GM23248 (cell line): ENCODE data around the gene SLC9A9. TPM values are rescaled to one million over a fixed set of nuclear protein-coding genes. Genes with fewer than 3 reads are reported as not detected.
"Not testable (repeated sequence)": the region's sequence is repeated elsewhere in the genome, so short reads cannot be mapped to it uniquely, and the experiment has no call there.

Experiments
- DNase-seq: peaks from one replicate; pipeline ENCODE4 v3.0.0-alpha.2; 2015
- H2AFZ ChIP-seq: fragments of 200-600 bp; sonication (generic); 2 replicates; pipeline ENCODE4 v1.6.1; 2016; ENCODE audit warnings: antibody characterized with exemption
- H3F3A ChIP-seq: fragments of 200-600 bp; sonication (generic); 2 replicates; pipeline ENCODE4 v1.6.1; 2016; ENCODE audit warnings: mild to moderate bottlenecking, antibody characterized with exemption, mixed run types; ENCODE audit not compliant: insufficient read depth
- H3K27ac ChIP-seq: fragments of 200-600 bp; sonication (generic); 2 replicates; pipeline ENCODE4 v1.5.1; 2016; ENCODE audit warnings: mild to moderate bottlenecking
- H3K27me3 ChIP-seq: fragments of 200-600 bp; sonication (generic); replicated peaks from 2 replicates; pipeline ENCODE4 v1.6.1; 2016; ENCODE audit warnings: mild to moderate bottlenecking; ENCODE audit not compliant: insufficient read depth
- H3K36me3 ChIP-seq: fragments of 200-600 bp; sonication (generic); 2 replicates; pipeline ENCODE4 v1.6.1; 2016; ENCODE audit warnings: low read depth, mild to moderate bottlenecking
- H3K4me1 ChIP-seq: fragments of 200-600 bp; sonication (generic); 2 replicates; pipeline ENCODE4 v1.6.1; 2016; ENCODE audit warnings: mild to moderate bottlenecking; ENCODE audit not compliant: insufficient read depth
- H3K4me2 ChIP-seq: fragments of 200-600 bp; sonication (generic); one replicate; pipeline ENCODE4 v1.6.1; 2016; ENCODE audit warnings: mild to moderate bottlenecking; ENCODE audit not compliant: unreplicated experiment
- H3K4me3 ChIP-seq: fragments of 200-600 bp; sonication (generic); 2 replicates; pipeline ENCODE4 v1.5.1; 2016; ENCODE audit warnings: mild to moderate bottlenecking
- H3K79me2 ChIP-seq: fragments of 200-600 bp; sonication (generic); 2 replicates; pipeline ENCODE4 v1.6.1; 2016; ENCODE audit warnings: mild to moderate bottlenecking; ENCODE audit not compliant: insufficient read depth
- H3K9ac ChIP-seq: fragments of 200-600 bp; sonication (generic); 2 replicates; pipeline ENCODE4 v1.6.1; 2016; ENCODE audit warnings: mild to moderate bottlenecking
- H3K9me2 ChIP-seq: fragments of 200-600 bp; sonication (generic); 2 replicates; pipeline ENCODE4 v1.6.1; 2016; ENCODE audit warnings: mixed run types, mild to moderate bottlenecking, moderate library complexity; ENCODE audit not compliant: insufficient read depth
- H3K9me3 ChIP-seq: fragments of 200-600 bp; sonication (generic); one replicate; pipeline ENCODE4 v1.6.1; 2017; ENCODE audit warnings: low read depth
- H4K20me1 ChIP-seq: fragments of 200-600 bp; sonication (generic); 2 replicates; pipeline ENCODE4 v1.6.0; 2016; ENCODE audit not compliant: insufficient read depth
- EZH2 ChIP-seq: fragments of 200-600 bp; sonication (generic); IDR thresholded peaks from 2 replicates; pipeline ENCODE4 v1.6.1; 2018; ENCODE audit warnings: antibody characterized with exemption, mild to moderate bottlenecking; ENCODE audit not compliant: insufficient read depth, poor library complexity, severe bottlenecking
- EZH2phosphoT487 ChIP-seq: fragments of 200-600 bp; sonication (generic); IDR thresholded peaks from 2 replicates; pipeline ENCODE4 v1.6.1; 2018; ENCODE audit warnings: antibody characterized with exemption, moderate library complexity, mild to moderate bottlenecking, low read depth; ENCODE audit not compliant: insufficient read depth
- WGBS, 2 experiments: methylation state at CpG; one replicate each; pipeline ENCODE4 v1.1.6; 2015 to 2017; ENCODE audit warnings: low lambda C conversion rate in 2 of 2, low coverage in 1 of 2; ENCODE audit errors: missing lambda C conversion rate in 2 of 2; 5-methylcytosine and 5-hydroxymethylcytosine counted together
- in situ Hi-C: fragments of 300-500 bp; cut with MboI; formaldehyde crosslinking; loops from 2 replicates; pipeline ENCODE4 v1.15.0; 2020
- polyA plus RNA-seq: library from polyadenylated mRNA; unstranded; fragments of >200 nt; fragmentation: Nextera tagmentation; extraction: Ambion mirVana; gene quantifications from 2 replicates; pipeline ENCODE4 v1.2.1, GENCODE V29; 2016
- total RNA-seq: library from RNA; depleted of rRNA; stranded (reverse); fragments of >200 nt; shearing (Covaris generic); gene quantifications from 2 replicates; pipeline ENCODE4 v1.2.3, GENCODE V29; 2014

Gene SLC9A9
- total and polyA plus RNA-seq, 2 experiments from 2014 or later = 2.8 to 3.2 TPM

DNA sequence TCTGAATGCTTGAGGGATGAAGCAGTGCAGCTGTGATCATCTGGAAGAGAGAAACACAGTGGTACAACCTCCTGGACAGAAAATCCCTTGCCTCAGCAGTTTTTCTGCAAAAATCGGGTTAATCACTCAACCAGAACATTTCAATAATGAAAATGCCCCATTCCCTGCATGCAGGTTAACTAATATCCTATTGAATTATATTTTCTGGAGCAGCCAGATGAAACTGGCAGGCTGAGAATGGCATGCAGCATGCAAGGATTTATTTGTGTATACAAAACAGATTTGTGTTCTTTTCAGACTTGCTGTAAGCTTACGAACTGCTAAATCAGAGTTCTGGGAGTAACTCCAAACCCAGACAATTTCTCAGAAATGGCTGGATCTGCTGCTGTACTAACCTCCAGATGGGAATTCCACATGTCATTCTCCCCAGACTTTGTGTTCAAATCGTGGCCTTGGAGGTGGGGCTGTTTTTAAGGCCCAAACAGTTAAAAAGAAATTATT lies 39.1 kb downstream of the SLC9A9 start:
- in situ Hi-C loops = no loop called here

DNA sequence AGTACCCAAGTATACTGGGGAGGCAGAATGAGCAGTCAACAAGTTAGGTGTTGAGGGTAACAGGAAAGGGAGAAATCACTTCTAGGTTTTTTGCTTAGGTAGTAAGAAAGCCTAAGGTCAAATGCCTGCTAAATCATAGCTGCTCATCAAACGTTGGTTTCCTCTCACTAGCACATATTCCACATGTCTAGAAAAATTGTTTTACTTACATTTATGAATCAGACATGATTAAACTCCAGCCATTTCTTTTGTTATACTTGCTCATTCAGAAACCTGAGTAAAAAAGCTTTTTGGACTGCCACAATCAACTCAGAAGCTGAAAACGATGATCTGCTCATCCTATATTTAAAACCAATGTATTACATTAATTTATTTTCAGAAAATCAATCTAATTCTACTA lies 40.2 kb downstream of the SLC9A9 start:
- no peaks in the 10 kb centered on the region for H4K20me1 ChIP-seq
- no peaks in the 10 kb centered on the region for H3K9me3 ChIP-seq
- no peak overlapping the region for H3K4me2 ChIP-seq
- no peaks in the 10 kb centered on the region for H3K36me3 ChIP-seq
- H3K27ac ChIP-seq = no peak overlapping the region
- no peaks in the 10 kb centered on the region for H3K27me3 ChIP-seq
- WGBS, 2 experiments = 40 to 48% methylated on average over 2 of the region's 2 CpGs
- no peaks in the 10 kb centered on the region for H3K9me2 ChIP-seq
- H3K9ac ChIP-seq = no peak overlapping the region
- H3K4me1 ChIP-seq = peaks cover 18% of the 10 kb centered on the region
- H2AFZ ChIP-seq = no peak overlapping the region
- no peak overlapping the region for H3K4me3 ChIP-seq
- in situ Hi-C loops = no loop called here
- H3F3A ChIP-seq = 0 out of 2 replicates have a peak, but pooled peaks cover 4% of the 10 kb centered on the region
- TF ChIP-seq EZH2phosphoT487 = no peak
- no peak for TF ChIP-seq EZH2
- DNase-seq = no peak
- no peaks in the 10 kb centered on the region for H3K79me2 ChIP-seq

More for the DNA sequence above, 39.1 kb downstream of the SLC9A9 start:
- H3K9ac ChIP-seq = no peak overlapping the region
- no peaks in the 10 kb centered on the region for H3K27me3 ChIP-seq
- H3K4me2 ChIP-seq = no peak overlapping the region
- no peak overlapping the region for H3K4me3 ChIP-seq
- no peaks in the 10 kb centered on the region for H3K36me3 ChIP-seq
- H4K20me1 ChIP-seq = no peaks in the 10 kb centered on the region
- H3K79me2 ChIP-seq = no peaks in the 10 kb centered on the region
- 20 to 22% methylated on average over 3 of the region's 3 CpGs for WGBS, 2 experiments
- H2AFZ ChIP-seq = no peak overlapping the region
- no peak overlapping the region for H3K27ac ChIP-seq
- TF ChIP-seq EZH2phosphoT487 = no peak
- no peak for TF ChIP-seq EZH2
- peak; percentile 19 for DNase-seq
- H3F3A ChIP-seq = 0 out of 2 replicates have a peak, but pooled peaks cover 4% of the 10 kb centered on the region
- H3K9me3 ChIP-seq = no peaks in the 10 kb centered on the region
- H3K4me1 ChIP-seq = peaks cover 18% of the 10 kb centered on the region
- H3K9me2 ChIP-seq = no peaks in the 10 kb centered on the region

GRCh38 chr3:143806038-143806437 lies 42.2 kb downstream of the SLC9A9 start:
- H3K9me3 ChIP-seq = no peaks in the 10 kb centered on the region
- no peak for DNase-seq
- in situ Hi-C loops = no loop called here
- 0 out of 2 replicates have a peak, but pooled peaks cover 4% of the 10 kb centered on the region for H3F3A ChIP-seq
- H3K9ac ChIP-seq = no peak overlapping the region
- H3K9me2 ChIP-seq = no peaks in the 10 kb centered on the region
- peak overlapping the region; percentile 37; the same call in 1 of the 2 replicates for H2AFZ ChIP-seq
- TF ChIP-seq EZH2 = no peak
- no peak for TF ChIP-seq EZH2phosphoT487
- H3K4me3 ChIP-seq = no peak overlapping the region
- no peak overlapping the region for H3K27ac ChIP-seq
- no peaks in the 10 kb centered on the region for H3K79me2 ChIP-seq
- H3K4me2 ChIP-seq = no peak overlapping the region
- no peaks in the 10 kb centered on the region for H3K36me3 ChIP-seq
- 18% methylated on average over 3 to 4 of the region's 4 CpGs for WGBS, 2 experiments
- no peaks in the 10 kb centered on the region for H3K27me3 ChIP-seq
- H3K4me1 ChIP-seq = peaks cover 11% of the 10 kb centered on the region
- no peaks in the 10 kb centered on the region for H4K20me1 ChIP-seq

DNA sequence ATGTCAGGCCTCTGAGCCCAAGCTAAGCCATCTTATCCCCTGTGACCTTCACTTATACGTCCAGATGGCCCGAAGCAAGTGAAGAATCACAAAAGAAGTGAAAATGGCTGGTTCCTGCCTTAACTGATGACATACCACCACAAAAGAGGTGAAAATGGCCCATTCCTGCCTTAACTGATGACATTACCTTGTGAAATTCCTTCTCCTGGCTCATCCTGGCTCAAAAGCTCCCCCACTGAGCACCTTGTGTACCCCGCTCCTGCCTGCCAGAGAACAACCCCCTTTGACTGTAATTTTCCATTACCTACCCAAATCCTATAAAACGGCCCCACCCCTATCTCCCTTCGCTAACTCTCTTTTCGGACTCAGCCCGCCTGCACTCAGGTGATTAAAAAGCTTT lies 42.8 kb downstream of the SLC9A9 start:
- H3K9me2 ChIP-seq, DNase-seq, H3K4me2 ChIP-seq, H2AFZ ChIP-seq, H3K36me3 ChIP-seq, H3K27ac ChIP-seq, H3K9ac ChIP-seq, H3F3A ChIP-seq, H3K4me3 ChIP-seq, H3K27me3 ChIP-seq, H3K9me3 ChIP-seq, H3K79me2 ChIP-seq, H4K20me1 ChIP-seq, in situ Hi-C loops: not testable (repeated sequence)
- 87 to 89% methylated on average over 7 of the region's 7 CpGs for WGBS, 2 experiments
- peaks cover 11% of the 10 kb centered on the region for H3K4me1 ChIP-seq

GRCh38 chr3:143801046-143801445 lies 47.2 kb downstream of the SLC9A9 start:
- DNase-seq, H3K9me2 ChIP-seq, H3K9ac ChIP-seq, H3F3A ChIP-seq, H3K9me3 ChIP-seq, H2AFZ ChIP-seq, H3K27me3 ChIP-seq, H3K36me3 ChIP-seq, in situ Hi-C loops, H4K20me1 ChIP-seq, H3K27ac ChIP-seq, H3K4me3 ChIP-seq, H3K79me2 ChIP-seq, H3K4me2 ChIP-seq, H3K4me1 ChIP-seq: not testable (repeated sequence)
- WGBS, 2 experiments = 94 to 95% methylated on average over 5 of the region's 5 CpGs

DNA sequence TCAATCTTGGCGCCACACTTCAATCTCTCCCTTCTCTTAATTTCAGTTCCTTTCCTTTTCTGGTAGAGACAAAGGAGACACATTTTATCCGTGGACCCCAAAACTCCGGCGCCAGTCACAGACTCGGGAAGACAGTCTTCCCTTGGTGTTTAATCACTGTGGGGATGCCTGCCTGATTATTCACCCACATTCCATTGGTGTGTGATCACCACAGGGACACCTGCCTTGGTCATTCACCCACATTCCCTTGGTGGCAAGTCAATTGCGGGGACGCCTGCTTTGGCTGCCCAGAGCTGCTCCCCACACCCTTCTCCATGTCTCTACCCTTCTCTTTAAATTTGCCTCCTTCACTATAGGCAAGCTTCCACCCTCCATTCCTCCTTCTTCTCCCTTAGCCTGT lies 50.1 kb downstream of the SLC9A9 start:
- in situ Hi-C loops, H2AFZ ChIP-seq, H4K20me1 ChIP-seq, H3K4me2 ChIP-seq, H3K79me2 ChIP-seq, DNase-seq, H3K27ac ChIP-seq, H3K4me3 ChIP-seq, H3K4me1 ChIP-seq, H3K9me2 ChIP-seq, H3K9me3 ChIP-seq, H3K36me3 ChIP-seq, H3F3A ChIP-seq, H3K27me3 ChIP-seq, H3K9ac ChIP-seq: not testable (repeated sequence)
- 89 to 90% methylated on average over 7 of the region's 7 CpGs for whole genome bisulfite sequencing, 2 experiments
